Effector CD4-positive, alpha-beta T cell (primary cell): ENCODE data around the gene TFE3.
A peak's percentile ranks its signal among the peaks of the same experiment; 100 is the strongest.

Source experiments
- DNase-seq: peaks from one replicate; pipeline ENCODE4 v3.0.0-alpha.2; 2020

The TFE3 gene

DNA sequence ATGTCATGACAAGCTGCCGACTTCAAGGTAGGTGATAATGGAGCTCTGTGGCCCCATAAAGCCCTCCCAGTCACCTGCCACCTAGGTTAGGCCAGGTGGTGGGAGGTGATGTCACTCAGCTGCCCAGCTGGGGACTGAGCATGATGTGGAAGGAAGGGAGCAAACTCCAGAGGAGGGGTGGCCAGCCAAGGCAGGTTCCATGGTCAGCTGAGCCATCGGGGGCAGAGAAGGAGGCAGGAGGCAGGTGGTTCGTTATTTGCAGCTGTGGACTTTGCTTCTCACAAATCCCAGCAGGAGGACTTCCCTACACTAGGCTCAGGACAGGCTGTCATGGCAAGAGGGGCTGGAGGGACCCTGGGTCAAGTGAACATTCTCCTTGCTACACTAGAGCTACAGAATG is 17.8 kb upstream of the TFE3 start:
- no peak for DNase-seq

DNA sequence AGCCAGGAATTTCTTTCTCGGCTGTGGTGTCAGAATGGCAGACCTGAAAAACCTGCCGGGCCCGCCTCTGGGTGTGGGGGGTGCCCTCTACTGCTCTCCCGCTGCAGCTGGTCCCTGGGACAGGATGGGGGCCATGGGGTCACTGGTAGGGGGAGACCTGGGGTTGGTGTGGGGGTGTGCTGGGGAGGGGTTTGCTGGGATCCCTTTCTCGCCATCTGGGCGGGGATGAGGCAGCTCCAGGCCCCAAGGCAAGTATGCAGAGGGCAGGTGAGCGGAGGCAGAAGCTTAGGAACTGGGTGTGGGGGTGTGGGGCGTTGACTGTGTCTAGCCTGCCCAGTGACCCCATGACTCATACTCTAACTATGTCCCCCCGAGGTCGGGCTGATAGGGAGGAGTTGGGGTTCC is 16.5 kb upstream of the TFE3 start:
- DNase-seq: no peak

DNA sequence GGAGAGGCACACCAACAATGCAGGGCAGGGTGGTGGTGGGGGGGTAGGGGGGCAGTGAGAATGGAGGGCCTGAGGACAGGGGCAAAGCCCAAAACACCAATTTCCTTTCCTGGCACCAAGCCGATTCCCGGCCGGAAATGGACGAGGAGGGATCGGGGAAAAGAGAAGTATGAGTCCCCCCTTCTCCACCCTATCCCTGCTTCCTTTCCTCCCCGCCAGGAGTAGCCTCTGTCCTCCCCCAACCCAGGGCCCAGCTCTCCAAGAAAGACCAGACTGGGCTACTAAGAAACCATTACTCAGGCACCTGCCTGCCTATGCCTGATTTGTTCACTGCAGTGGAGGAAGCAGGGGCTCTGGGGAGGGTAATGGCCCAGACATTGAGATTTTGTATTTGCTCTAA is 16.0 kb upstream of the TFE3 start:
- DNase-seq: no peak

GRCh38 chrX:49058794-49059193 is 15.6 kb upstream of the TFE3 start, which contains the start of gene CCDC120:
CCDC120 (plus strand) TSS chrX:49058999; CDS start chrX:49062042, 3,043 bp downstream.
- DNase-seq: no peak

GRCh38 chrX:49054073-49054762 is 11.1 kb upstream of the TFE3 start:
- DNase-seq: no peak

DNA sequence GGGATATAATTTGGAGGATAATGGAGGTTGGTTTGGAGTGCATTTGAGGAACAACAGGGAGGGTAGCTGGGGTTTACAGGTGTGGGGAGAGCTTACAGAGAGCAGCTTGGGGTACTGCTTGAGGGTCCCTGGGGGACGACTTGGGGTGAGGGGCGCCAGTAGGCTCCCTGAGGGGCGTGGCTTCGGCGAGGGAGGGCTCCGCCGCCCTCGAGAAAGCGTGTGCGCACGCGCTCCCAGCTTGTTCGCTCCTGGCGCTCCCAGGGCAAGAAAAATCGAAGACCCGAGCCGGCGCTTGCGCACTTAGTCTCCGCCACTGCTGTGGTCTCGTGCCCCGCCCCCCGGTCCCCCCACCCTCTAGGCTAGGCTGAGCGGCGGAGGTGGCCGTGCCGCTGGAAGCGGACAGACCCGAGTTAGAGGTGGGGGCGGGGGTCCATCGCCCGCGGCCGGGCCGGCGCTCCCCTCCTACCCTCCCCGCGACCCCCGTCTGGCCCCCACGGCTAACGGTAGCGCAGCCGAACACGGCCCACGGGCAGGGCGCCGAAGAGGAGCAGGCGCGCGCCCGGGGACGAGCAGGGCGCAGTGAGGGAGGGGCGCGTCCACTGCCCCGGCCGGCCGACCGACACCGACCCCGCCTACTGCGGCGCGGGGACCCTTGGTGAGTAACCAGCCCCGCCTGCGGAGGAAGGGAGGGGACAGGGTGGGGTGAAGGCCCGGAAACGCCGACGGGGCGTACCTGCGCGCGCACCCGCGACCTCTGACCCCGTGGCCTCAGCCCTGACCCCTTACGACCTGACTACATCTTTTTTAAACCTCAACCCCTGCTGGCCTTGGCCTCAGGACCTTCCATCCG is 10.3 kb upstream of the TFE3 start:
- peak; percentile 34 for DNase-seq

- no peak for DNase-seq
Measured at GRCh38 chrX:49043987-49044281, 777 bp upstream of the TFE3 start.

- peak; percentile 17 for DNase-seq
Measured at GRCh38 chrX:49042581-49043219, 457 bp downstream of the TFE3 start.

DNA sequence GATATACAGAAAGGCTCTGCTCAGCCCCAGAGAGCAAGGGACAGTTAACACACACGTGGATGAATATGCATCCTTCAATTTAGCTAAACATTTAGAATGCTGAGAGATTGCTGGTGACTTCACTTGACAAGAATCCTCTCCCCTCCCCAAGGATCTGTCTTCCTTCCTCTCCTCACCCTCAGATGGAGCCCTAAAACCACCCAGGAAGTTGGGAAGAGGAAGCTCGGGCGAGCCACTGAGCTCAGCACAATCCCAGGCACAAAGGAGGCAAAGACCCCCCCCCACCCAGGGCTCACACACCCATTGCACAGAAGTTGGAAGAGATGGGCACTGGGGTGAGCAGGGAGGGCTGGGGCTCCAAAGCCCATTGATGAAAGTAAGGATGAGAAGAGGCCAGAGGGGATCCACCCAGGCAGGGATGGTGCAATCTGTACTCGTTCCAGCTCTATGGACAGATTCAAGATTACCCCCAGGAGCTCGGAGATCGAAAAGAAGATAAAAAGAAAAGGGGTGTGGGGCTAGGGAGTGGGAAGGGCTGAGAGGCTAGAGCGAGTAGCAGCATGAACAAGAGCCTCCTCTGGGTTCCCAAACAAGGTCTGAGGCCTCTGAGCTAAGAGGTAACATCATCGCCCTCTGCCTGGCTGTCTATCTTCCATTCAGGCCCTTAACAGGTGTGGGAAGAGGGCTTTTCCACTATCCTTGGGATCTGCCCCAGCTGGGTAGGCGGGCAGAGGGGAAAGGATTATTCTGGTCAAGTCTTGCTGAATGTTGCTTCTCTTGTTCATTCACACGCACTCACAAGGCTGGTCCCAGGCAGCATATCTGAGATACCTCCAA is 1.2 kb downstream of the TFE3 start:
- DNase-seq: no peak

DNA sequence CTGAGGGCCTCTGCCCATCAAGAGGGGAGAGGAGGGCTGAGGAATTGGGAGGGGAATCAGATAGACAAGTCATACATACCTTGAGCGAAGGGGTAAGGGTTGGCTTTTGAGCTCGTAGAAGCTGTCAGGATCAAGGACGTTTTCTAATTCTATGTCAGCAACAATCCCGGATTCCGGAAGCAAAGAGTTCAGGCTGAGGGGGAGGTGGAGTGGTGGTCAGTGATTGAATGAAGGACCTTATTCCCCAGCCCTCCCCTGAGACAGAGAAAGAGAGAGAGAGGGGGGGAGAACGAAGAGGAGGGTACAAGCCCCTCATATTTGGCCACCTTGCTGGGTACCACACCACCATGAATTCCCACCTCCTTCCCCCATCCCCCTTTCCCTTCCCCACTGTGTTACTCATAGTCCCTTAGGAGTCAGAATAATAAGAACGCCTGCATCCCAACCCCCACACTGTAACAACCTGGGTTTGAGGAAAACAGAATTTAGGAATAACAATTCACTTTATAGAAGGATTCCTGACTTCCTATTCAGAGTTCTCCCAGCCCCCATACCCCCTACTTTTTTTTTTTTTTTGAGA is 2.7 kb downstream of the TFE3 start:
- no peak for DNase-seq

DNA sequence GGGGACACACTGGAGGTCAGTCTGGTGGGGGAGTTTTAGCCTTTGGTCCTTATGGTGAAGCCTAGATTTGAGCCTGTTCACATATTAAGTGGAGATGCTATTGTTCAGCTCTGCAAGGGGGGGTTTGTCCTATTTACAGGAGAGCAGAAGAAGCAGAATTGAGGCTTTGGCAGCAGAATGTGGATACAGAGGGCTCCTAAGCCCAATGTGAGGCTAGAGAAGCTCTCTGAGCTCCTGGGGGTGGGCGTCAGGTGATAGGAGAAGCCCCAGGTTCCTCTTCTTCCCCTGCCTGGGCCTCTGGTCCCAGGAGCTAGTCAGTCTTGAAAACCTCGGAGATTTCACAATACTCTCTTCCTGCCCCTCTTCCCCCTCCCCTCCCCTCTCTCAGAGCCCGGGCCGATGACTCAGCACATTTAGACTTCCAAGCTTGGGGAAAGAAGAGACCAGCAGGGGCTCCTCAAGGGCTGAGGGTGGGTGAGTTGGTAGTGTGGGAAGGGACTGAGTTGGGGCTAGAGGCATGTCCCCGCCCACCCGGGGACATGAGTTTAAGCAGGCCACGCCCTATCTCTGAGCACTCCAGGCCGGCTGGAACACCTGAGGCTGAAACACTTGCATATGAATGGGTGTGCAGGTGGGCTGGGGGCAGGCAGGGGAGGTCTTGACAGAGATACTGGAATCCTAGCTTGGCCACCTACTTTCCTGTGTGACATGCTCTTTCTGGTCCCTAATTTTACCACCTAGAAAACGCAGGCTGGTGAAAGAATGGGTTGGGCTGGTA is 3.4 kb downstream of the TFE3 start:
- no peak for DNase-seq

DNA sequence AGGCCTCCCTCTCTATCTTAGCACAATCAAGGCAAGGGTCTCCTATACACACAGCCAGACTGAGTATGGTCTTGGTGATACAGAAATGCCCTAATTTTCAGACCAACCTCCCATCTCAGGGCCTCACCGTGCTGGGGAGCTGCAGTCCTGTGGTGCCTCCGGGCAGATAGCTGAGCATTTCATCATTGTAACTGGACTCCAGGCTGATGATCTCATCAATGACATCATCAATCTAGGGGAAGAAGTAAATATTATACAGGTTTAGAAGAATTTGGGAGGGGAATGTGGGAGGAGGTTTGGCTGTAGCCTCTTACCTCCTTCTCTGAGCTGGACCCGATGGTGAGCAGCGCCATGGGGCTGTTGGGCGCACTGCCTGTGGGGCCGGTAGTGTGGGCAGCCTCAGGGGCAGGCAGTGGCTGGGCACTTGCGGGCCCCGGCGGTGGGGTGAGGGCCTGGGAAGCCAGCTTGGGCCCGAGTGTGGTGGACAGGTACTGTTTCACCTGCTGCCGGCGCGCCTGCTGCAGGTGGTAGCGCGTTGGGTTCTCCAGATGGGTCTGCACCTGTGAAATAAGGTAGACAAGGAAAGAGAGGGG is 5.2 kb downstream of the TFE3 start:
- no peak for DNase-seq

- no peak for DNase-seq
Measured at GRCh38 chrX:49030283-49030682, 12.9 kb downstream of the TFE3 start.

GRCh38 chrX:49029876-49030275 is 13.3 kb downstream of the TFE3 start:
- no peak for DNase-seq

GRCh38 chrX:49019599-49020249 is 23.4 kb downstream of the TFE3 start:
- no peak for DNase-seq

- DNase-seq: no peak
Measured at GRCh38 chrX:49019050-49019449, 24.1 kb downstream of the TFE3 start.

GRCh38 chrX:49003696-49004095 is 39.5 kb downstream of the TFE3 start:
- DNase-seq: no peak

DNA sequence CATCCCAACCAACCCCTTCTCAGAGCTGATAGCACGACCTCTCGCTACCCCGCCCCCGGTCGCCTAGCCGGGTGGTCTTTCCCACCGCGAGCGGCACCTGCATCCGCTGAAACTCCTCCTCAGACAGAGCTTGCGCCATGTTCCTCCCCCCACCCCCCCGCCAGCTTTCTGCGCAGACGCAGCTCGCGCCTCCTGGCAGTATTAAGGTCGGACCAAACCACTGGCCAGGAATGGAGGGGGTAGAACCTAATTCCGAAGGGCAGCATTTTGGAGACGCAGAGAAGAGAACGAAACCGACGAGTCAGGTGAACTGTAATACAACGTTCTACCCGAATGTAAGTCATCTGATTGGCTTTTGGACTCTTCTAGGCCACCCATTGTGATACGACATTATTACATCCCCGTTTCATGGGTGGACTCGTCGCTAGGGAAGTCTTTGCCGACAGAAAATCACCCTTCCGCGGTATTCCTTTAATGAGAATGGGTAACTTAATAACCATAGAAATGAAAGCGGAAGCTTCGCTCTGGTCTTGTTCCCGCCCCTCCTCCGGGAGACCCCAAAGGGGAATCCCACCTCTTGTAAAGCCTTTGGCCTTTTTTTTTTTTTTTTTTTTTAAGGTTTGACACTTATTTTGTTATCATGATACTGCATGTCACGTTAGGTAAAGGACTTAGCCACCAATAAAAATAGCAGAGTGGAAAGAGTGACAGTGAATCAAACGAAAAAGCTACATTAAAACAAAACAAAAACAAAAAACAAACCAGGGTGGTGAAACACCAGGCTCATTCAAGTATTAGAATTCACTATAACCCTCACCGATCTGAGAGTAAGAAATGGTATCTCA is 40.8 kb downstream of the TFE3 start, which contains the start of gene GRIPAP1:
TSS of gene GRIPAP1 (minus strand) at position 174 of the 845 bp plus-strand sequence. CDS start at position 139, 35 bp downstream.
- DNase-seq: peak; percentile 70

- peak; percentile 52 for DNase-seq
Measured at GRCh38 chrX:49001521-49002090, 41.6 kb downstream of the TFE3 start.
